K562 treated with DMSO at 1 percent for 12 hours (cell line): Measurements from ENCODE around the gene HENMT1. TPM values are rescaled to one million over a fixed set of nuclear protein-coding genes. Genes with fewer than 3 reads are reported as not detected.

Experiments used
- total RNA-seq: library from RNA; unstranded; fragments of 300-600 nt; gene quantifications from 2 replicates; pipeline ENCODE4 v1.2.3, GENCODE V29; 2022; ENCODE audit not compliant: insufficient read depth

Gene HENMT1
- total RNA-seq: not detected in 2 replicates

DNA sequence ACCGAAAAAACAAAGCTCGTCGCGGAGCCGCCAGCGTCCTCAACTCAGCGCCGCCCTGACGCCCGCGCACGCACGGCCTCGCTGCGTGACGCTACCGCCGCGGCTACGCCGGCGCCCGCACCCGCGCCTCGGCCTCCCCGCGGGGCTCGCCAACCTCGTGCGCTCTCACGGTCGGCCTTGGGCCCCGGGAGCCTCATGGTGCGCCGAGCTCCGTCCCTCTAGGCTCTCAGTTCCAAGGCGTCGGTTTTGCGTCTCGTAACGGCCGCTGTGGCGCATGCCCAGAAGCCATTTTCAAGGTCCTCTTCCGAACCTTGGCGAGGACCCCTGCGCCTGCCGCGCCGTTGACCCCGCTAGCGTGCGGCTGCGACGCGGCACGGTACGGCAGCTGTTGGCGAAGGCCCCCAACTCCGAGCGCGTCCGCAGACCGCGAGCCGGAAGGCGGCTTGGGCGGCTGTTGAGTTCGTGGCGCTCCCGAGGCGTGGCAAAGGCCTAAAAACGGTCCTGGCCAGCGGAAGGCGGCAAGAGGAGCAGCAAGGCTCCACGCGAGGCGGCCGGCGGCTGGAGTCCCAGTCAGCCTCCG, at the start of gene HENMT1:
Gene HENMT1, minus strand, starts transcription at position 64 of the 580 bp plus-strand sequence. CDS start 1,209 bp downstream, outside the sequence.

GRCh38 chr1:108691942-108692723, 31.2 kb upstream of the HENMT1 start, which contains the start of gene PRPF38B:
TSS of gene PRPF38B (plus strand) at chr1:108692310. CDS start at chr1:108692592, 282 bp downstream.

Other genes starting within 250 kb of the HENMT1 start
- gene NBPF6, start 210.8 kb downstream of the HENMT1 start, total RNA-seq: 2.9 and 6.7 TPM in 2 replicates
- gene EEIG2, start 101.0 kb downstream of the HENMT1 start, total RNA-seq: 4.3 and 18.4 TPM in 2 replicates
- gene PRPF38B, start 31.2 kb upstream of the HENMT1 start, total RNA-seq: 16.0 and 41.3 TPM in 2 replicates
- 0.17 TPM in 1 of 2 replicates, not detected in the other for gene FNDC7, start 51.8 kb upstream of the HENMT1 start, total RNA-seq
- 22.5 and 53.2 TPM in 2 replicates for gene STXBP3, start 85.6 kb upstream of the HENMT1 start, total RNA-seq
- not detected in 2 replicates for gene AKNAD1, start 196.0 kb upstream of the HENMT1 start, total RNA-seq
- gene GPSM2, start 215.9 kb upstream of the HENMT1 start, total RNA-seq: 19.4 and 43.2 TPM in 2 replicates